Measurements from ENCODE around the gene NUMB.

Gene NUMB

DNA sequence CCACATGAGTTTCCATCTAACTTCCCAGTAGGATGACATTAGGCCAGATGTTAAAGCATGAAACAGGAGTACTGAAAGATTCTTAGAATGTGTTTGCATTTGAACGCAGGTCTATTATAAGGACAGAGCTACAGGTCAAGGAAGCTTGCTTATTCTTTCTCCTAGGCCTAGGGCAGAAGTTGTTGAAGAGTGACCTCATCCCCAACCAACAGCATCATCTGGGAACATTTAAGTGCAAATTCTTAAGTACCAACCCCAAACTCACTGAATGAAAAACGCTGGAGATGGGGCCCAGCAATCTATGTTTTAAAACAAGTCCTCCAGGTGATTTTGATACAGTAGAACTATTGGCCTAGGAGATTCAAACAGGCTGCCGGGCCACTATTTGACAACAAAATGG is 168.6 kb downstream of the NUMB start:
- DNase-seq (ENCODE audit: low read depth in 2 of 2), result no peak

DNA sequence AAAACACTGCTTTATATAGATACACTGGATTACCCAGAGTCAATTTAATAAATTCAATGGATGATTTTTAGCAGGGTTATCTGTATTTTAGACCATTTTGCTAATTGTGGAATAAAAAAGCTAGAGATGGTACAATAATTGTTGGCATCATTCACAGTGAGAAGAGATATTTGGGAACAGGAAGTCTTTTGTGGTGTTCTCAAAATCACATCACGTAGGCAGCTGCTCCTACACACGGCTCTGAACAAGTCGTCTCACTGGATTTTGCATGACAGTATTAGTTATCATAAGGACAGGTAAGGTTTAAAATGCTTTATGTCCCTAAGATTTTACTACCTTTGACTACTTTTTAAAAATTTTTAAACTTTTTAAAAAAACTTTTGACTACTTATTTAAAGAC is 169.0 kb downstream of the NUMB start:
- no peak for DNase-seq (ENCODE audit: low read depth in 2 of 2)

DNA sequence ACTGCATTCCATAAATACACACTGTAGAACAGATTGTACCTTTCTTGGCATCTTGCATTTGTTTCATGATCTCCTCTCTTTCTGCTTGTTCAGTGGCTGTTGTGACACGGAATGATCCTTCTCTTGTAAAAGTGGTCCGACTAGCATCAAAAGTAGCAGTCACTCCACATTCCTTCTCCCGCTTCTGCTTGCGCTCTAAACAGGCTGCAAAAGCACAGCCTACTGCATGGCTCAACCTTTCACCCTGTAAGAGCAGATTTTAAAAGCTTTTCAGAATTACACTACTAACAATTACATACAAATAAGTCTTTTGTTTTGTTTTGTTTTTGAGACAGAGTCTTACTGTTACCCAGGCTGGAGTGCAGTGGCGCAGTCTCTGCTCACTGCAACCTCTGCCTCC is 171.3 kb downstream of the NUMB start:
- DNase-seq (ENCODE audit: low read depth in 2 of 2), result no peak

DNA sequence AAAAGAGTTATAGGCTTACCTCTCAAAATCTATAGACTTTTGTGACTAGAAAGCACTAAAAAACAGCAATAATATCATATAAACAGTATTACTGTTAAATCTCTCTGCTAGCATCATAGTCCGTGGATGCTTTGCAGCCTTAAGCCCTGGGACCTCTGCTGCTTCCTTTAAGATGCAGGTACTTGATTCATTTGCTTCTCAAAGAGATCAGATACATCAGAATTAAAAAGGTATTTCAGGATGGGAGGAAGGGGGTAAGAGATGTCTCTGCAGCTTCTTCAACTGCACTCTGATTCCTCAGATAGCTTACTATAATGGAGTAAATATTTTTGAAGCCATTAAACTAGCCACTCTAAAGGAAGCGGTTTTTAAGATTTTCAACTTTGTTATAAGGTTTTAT is 171.7 kb downstream of the NUMB start:
- DNase-seq (ENCODE audit: low read depth in 2 of 2), result no peak

DNA sequence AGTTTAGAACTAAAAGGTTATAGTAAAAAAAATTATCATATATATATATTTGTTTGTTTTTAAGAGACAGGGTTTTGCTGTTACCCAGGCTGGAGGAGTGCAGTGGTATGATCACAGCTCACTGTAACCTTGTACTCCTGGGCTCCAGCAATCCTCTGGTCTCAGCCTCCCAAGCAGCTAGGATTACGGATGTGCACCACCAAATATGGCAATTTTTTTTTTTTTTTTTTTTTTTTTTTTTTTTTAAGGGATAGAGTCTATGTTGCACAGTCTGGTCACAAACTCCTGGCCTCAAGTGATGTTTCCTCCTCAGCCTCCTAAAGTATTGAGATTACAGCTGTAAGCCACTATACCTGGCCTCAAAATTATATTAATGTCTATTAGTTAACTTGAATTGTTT is 172.4 kb downstream of the NUMB start:
- no peak for DNase-seq (ENCODE audit: low read depth in 2 of 2)

DNA sequence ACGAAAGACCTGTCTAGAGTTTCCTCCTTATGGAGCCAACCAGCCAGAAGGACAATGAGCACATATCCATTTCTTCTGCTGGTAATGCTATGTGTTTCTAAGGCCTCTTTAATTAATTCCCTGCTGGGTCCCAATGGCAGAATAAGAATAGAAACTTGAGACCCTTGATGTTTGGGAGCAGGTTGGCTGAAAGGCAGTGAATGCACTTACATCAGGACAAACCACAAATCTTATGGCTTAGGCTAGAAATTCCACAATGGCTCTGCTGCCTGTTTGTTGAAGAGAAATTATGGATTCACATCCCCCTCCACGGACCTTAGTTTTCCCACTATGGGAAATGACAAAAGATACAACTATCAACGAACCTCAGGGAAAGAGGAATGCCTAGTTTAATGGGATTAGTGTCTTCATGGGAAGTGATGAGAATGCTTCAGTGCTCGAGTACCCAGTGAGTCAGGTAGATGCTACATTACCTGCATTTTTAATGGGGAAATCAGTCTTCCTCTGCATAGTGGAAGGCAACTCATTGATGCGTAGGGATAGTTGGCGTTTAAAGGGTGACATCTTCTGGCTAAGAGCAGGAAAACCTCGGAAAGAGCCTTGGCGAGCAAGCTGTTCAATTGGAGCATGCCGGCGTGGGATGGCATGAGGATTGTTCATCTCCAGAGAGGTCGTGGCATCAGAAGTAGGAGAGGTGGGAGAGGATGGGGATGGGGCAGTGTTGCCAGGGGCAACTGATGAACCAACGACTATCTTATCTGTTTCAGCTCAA is 174.6 kb downstream of the NUMB start:
- DNase-seq (ENCODE audit: low read depth in 2 of 2), result no peak

DNA sequence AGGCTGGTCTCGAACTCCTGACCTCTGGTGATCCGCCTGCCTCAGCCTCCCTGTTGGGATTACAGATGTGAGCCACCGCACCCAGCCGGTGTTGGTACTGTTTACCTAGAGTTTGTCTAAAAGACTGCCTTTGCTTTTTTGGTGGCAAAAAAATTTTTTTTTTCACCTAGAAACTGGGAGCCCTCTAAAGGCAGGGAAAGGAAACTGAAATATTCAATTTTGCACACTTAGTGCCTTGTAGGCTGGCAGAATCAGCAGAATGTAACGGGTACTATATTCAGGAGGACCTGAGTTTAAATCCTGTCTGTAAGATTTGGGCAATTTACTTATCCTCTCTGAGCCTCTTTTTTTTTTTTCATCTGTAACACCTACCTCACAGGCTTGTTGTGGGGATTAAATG is 177.4 kb downstream of the NUMB start:
- DNase-seq (ENCODE audit: low read depth in 2 of 2), result no peak

DNA sequence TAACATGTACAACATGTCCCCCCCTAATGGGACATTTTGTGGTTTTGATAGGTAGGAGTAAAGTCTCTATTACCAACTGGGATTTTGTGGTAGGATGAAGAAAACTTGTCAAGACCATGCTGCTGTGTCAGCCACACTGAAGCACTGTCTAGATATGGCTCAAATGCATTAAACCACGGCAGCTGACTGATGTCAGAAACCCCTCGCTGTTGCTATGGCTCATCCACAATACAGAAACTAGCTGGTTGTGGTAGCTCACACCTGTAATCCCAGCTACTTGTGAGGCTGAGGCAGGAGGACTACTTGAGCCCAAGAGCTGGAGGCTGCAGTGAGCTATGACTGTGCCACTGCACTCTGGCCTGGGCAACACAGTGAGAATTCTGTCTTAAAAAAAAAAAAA is 181.0 kb downstream of the NUMB start:
- DNase-seq (ENCODE audit: low read depth in 2 of 2), result no peak

DNA sequence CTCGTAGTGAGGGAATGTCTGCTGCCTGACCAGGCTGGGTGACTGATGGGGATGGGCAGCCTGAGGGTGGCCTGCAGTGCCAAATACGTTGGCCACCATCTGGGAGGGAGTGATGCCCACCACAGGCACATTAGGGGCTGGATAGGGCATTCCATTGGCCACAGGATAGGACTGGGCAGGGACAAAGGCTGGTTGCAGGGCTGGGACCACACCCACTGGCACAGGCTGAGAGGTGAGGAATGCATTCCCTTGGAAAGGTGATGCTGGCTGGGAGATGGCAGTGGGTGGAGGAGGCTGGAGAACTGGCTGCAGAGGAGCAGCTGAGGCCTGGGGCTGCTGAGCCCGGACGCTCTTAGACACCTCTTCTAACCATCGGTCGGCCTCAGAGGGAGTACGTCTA is 181.5 kb downstream of the NUMB start:
- DNase-seq (ENCODE audit: low read depth in 2 of 2), result no peak

DNA sequence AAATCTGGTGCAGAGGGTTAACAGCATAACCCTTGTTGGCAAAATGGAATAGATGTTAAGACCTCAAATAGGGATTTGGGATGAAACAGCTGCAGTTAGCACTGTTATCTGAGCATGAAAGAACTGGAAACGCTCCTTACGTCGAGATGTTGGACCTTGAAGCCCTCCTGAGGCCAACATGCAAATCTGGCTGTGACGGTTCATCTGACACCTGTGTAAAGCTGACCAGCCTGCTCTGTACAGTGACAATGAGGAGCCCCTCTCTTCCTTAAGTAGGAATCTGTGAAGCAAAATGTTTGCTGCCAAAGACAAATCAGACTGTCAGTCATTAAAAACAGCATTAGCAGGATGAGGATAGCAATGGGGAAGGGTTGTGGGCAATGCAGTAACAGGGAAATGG is 184.5 kb downstream of the NUMB start:
- DNase-seq (ENCODE audit: low read depth in 2 of 2), result no peak

DNA sequence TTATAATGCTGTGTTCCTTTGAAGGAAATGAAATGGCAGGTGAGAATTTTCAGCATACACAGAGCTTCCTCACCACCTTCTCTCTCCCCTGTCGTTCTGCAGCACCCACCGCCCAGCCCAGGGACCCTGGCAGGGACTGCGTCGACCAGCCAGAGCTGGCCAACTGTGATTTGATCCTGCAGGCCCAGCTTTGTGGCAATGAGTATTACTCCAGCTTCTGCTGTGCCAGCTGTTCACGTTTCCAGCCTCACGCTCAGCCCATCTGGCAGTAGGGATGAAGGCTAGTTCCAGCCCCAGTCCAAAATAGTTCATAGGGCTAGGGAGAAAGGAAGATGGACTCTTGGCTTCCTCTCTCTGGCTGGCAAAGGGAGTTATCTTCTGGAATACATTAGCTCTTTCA is 186.0 kb downstream of the NUMB start:
- DNase-seq (ENCODE audit: low read depth in 2 of 2), result no peak

DNA sequence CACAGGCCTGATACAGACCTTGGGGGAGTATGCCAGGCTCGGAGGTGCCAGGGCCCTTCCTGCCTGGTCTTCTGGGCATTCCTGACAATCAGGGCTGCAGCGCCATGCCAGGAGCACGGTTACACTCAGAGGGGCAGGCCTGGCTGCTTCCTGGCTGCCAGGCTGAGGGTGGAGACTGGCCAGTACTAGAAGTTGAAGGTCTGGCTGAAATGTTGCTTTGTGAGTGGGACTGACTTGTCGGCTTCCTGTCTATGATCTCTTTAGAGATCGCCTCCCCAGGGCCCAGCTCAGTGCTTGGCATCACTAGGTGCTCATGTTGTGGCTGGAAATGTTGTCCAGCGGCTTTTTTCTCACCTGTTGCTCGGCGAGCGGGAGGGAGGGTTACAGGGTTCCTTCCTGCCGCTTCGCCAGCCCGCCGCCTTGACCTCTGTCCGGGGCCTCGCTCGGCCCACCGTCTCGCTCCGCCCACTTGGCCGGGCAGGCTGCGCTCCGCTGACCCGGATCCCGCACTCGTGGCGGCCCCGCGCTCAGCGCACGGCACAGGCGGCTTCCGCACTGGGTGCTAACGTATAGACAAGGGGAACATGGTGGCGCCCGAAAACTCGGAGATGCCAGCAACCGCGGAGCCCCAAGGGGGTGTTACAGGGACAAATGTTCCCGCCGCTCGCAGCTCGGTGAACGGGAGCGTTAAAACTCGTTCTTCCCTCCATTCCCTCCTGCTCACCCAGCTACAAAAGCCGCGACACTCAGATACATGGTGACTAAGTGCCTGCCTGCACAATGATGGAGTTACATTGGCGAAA is 188.4 kb downstream of the NUMB start:
- no peak for DNase-seq (ENCODE audit: low read depth in 2 of 2)

DNA sequence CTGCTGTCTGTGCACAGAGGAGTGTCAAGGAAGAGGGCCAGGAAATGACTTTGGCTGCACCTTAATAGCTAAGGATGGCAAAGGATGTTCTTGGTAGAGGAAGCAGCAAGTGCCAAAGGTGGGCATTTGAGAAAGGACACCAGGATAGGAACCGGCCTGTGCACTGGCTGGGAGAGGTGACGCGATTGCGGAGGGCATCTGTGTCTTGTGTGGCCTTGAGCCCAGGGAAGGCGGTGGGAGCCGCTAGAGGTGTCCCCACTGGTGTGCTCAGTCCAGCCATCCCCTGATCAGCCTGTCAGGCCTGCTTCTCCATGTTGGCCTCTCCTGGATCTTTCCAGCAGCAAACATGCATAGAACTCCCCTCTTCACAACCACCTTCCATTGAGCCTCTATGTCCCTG is 190.9 kb downstream of the NUMB start:
- DNase-seq (ENCODE audit: low read depth in 2 of 2), result no peak

DNA sequence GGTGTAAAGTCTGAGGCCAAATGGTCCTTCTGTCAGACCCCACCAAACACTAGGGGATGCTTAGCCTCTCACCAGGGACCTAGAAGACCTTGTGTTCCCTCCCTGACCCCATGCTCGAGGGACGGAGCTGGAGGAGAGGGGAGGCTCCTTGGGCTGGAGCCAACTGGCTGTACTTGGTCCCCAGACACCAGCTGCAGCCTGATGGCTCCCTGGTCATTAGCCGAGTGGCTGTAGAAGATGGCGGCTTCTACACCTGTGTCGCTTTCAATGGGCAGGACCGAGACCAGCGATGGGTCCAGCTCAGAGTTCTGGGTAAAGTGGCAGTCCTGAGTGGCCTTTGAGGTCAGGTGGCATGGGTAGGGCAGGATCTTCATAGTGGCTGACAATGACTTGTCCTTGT is 192.0 kb downstream of the NUMB start:
- DNase-seq (ENCODE audit: low read depth in 2 of 2), result no peak

DNA sequence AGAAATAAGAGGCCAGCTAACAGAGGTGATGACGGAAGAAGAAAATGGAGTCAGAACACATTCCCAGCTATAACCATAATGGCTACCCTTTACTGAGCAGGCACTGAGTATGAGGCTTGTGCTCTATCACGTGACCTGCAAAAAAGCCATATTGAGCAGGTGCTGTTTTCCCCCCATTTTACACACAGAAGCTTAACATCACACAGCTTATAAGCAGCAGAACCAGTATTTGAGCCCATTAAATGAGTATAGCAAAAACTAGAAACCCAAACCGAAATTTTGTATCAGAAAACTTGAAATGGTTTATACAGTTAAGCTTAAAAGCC is 192.7 kb downstream of the NUMB start:
- no peak for DNase-seq (ENCODE audit: low read depth in 2 of 2)

DNA sequence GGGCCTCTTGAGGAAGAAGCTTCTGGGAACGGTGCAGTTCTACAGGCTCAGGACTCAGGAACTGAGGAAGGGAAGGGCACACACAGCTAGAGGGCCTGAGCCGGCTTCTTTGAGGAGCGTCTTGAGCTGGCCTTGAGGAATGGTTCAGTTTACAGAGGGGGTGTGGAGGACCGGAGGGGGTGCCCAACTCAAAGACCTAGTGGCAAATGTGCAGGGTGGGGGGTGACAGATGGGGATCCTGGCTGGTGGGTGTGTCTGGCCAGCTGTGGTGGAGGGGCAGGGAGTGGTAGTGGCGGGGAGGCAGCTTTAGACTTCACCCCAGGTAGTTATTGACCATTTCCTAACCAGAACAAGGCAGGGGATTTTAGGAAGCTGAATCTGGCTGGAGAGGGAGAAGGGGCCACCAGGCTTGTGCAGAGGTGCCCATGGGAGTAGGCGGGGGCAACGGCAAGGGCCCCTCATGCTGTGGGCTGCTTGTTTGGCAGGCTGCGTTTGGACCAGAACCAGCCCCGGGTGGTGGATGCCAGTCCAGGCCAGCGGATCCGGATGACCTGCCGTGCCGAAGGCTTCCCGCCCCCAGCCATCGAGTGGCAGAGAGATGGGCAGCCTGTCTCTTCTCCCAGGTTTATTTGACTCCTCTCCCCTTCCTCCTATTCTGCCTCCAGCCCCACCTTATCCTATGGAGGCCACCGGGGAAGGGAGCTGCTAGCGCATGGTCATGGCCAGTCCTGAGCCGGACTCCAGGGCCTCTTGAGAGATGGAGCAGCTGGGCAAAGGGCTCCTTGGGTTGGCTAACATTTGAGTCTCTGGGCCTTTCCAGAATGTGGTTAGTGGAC is 193.2 kb downstream of the NUMB start:
- DNase-seq (ENCODE audit: low read depth in 2 of 2), result no peak

DNA sequence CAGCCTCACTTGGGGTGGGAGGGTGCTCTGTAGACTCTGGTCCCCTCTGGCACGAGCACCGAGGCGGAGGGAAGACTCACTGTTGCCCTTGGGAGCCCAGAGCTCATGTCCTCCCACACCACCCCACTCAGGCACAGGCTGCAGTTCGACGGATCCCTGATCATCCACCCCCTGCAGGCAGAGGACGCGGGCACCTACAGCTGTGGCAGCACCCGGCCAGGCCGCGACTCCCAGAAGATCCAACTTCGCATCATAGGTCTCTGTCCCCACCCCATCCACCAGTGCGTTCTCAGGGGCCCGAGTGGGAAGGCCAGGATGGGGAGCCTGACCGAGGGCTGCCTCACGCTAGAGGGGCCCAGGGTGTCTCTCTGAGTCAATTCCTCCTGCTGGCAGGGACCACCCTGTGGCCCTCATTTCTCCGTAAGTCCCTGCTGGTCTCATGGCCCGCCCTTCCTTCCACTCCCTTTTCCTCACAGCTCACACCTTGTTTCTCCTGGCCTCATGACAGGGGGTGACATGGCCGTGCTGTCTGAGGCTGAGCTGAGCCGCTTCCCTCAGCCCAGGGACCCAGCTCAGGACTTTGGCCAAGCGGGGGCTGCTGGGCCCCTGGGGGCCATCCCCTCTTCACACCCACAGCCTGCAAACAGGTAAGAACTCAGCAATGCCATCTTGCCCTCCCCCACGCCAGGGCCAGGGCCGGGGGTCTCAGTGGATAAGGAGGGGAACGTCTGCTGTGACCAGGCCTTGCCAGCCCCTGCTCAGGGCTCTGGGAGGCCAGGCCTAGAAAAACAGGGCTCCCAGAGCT is 194.1 kb downstream of the NUMB start:
- DNase-seq (ENCODE audit: low read depth in 2 of 2), result no peak

DNA sequence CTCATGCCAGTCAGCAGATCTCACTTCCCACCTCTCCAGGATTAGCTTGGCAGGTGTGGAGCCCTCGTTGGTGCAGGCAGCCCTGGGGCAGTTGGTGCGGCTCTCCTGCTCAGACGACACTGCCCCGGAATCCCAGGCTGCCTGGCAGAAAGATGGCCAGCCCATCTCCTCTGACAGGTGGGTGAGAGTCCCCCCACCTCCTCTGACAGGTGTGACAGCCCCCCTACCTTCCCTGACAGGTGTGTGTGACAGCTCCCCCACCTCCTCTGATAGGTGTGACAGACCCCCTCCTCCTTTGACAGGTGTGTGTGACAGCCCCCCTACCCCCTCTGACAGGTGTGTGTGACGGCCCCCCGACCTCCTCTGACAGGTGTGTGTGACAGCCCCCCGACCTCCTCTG is 194.7 kb downstream of the NUMB start:
- no peak for DNase-seq (ENCODE audit: low read depth in 2 of 2)

DNA sequence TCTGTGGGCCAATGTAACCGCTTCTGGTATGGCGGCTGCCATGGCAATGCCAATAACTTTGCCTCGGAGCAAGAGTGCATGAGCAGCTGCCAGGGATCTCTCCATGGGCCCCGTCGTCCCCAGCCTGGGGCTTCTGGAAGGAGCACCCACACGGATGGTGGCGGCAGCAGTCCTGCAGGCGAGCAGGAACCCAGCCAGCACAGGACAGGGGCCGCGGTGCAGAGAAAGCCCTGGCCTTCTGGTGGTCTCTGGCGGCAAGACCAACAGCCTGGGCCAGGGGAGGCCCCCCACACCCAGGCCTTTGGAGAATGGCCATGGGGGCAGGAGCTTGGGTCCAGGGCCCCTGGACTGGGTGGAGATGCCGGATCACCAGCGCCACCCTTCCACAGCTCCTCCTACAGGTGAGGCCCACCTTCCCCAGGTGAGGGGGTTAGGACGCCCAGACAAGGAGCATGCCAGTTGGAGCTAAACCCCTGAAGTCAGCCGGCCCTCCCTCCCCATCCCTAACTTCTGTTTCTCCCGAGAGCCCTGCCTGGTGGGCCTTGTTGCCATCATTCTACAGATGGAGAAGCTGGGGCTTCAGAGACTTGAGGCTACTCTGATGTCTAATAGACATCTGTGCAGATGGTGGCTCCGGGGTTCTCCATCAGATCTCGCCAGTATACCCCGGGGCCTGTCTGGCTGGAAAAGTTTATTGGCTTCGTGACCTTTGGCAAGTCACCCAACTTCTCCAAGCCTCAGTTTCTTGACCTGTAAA is 195.7 kb downstream of the NUMB start:
- DNase-seq (ENCODE audit: low read depth in 2 of 2), result no peak

DNA sequence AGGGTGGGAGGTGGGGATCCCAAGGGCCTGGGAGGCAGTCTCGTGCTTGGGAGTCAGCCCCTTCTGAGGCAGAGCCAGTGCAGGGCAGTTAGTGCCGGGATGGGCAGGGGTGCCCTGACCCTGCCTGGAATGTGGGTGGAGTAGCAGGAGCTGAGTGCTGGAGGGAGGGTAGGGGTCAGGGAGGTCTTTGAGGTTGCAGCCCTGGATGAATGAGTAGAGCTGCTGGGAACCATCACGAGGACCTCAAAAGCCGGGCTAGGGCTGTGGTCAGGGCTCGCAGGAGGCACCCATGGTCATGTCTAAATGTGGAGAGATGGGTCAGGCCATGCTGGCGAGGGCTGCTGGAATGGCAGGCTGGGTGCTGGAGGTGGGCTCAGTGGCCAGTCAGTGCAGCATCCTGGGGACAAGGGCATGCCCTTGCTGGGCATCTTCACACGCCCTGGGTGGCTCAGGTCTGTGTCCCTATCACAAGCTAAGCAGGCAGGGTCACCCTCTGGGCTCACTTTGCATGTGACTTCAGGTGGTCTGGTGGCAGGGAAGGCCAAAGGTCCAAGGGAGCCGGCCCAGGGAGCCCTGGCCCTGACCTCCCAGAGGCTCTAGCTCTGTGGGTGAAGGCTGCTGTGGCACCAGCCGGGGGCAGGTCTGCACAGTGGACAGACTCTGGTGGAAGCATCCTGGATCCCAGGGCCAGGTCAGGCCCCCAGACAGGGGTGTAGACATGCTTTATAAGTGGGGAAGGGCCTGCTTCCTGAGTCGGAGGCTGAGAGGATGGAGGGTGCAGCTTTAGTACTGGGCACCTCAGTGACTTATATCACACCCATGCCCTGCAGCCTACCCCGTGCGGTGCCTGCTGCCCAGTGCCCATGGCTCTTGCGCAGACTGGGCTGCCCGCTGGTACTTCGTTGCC is 196.6 kb downstream of the NUMB start:
- no peak for DNase-seq (ENCODE audit: low read depth in 2 of 2)
